HG03571 (cell line): ENCODE results near the gene BANF2.
"Not testable (repeated sequence)": the region's sequence is repeated elsewhere in the genome, so short reads cannot be mapped to it uniquely, and the experiment has no call there.

ENCODE experiments used
- ATAC-seq: cut with Tn5 transposase; IDR thresholded peaks from one replicate; pipeline ENCODE4 v1.9.1; 2021; ENCODE audit not compliant: unreplicated experiment

The BANF2 gene

DNA sequence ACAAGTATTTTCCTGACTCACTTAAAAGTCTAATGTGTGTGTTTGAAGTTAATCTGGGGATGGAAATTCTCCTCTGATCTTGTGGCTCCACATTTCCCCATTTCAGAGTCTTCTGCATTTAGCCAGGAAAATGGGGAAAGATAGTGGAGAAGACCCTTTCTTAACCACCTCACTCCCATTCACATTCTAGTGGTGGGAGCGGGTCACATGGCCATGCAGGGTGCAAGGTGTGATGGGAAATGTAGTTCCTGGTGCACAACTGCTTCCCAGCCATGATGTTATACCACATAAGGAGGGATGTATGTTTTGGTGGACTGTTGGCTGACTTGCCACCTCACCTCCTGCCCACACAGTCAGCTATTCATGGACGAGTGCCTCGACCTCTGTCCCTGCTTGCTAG, 61.8 kb downstream of the BANF2 start:
- no peak for ATAC-seq

DNA sequence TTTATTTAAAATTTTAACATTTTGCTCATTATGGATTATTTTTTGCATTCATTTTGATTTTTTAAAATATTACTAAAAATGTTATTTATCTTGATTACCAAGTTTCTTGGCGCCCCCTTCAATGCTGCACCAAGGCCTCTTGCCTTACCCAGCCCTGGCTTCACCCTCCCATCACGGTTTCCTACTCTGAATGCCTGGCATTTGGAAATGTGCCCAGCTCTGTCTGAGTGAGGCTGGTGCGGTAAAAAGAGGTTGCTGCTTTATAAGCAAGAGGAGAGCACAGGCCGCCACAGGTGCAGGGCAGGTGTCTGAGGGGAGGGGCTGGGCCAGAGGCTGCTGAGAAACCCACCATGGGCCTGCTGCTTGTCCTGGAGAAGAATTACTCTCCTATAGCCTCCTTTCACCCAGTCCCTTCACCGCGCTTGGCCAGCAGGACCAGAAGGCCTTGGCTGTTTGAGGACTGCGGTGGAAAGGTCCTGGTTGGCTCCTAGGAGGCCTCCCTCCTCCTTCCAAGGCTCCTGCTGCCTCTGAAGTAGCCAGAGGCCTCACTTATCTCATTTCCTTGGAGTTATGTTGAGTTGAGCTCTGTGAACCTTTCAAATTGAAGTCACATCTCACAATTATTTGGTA, 62.6 kb downstream of the BANF2 start:
- ATAC-seq, result no peak

DNA sequence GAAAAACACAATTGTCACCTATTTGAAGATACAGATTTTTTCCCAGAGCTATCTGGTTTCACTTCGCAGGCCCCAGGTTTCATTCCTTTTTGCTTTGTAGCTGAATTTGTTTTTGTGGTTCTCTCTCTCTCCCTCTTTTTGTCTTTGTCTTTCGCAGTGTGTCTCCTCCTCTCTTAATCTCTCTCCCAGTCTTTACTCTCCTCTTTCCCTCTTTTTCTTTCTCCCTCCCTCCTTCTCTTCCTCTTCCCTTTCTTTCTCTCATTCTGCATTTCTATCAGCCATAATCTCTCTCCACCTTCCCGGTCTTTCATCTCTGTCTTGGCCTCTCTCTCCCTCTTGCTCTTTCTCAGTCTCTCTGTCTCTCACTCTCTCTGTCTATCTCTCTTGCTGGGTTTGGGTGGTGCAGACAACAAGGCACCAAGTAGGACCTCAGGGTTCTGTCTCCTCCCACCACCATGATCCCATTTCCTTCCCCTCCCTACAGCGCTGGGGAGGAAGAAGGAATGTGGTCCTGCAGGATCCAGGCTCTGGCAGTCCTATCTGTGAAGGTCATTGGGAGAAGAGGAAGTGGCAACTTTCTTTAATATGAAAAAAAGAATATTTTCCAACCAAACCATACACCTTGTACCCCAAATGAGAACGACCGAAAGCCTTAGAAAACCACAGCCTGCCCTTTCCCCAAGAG, 63.2 kb downstream of the BANF2 start:
- ATAC-seq, result no peak

- no peak for ATAC-seq
These were observed 65.3 kb downstream of the BANF2 start for GRCh38 chr20:17765017-17765416.

DNA sequence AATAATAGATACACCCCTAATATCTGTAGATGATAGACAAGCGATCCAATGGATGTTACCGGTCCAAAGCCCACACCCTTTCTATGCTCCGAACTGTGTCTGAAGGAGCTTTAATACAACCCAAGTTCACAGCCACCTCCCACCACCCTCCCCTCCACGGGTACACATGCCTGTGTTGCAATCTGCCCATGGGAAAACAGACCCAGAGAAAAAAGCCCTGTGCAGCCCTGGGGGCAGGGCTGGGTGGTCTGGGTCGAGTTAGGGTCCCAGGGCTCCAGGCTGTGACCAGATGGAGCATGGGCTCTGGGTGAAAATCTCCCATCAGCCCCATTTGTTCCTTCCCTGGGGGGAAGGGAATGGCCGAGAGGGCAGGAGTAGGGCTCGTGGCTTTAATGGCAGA, 65.8 kb downstream of the BANF2 start:
- ATAC-seq, result no peak

DNA sequence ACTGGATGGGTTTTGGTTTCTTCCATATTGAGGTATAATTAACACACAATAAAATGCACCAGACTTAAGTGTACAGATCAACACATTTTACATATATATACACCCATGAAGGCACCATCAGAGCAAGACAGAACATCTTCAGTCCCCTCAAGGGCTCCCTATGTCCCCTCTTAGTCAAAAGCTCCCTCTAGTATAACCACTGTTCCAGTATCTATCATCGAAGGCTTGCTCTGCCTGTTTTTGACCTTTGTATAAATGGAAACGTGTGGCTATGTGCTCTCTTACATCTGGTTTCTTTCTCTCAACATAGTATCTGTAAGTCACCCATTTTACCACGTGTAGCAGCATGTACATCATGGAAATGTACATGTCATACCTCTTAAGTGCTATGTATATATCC, 66.5 kb downstream of the BANF2 start:
- ATAC-seq, result no peak

GRCh38 chr20:17767624-17768023, 67.9 kb downstream of the BANF2 start:
- no peak for ATAC-seq

DNA sequence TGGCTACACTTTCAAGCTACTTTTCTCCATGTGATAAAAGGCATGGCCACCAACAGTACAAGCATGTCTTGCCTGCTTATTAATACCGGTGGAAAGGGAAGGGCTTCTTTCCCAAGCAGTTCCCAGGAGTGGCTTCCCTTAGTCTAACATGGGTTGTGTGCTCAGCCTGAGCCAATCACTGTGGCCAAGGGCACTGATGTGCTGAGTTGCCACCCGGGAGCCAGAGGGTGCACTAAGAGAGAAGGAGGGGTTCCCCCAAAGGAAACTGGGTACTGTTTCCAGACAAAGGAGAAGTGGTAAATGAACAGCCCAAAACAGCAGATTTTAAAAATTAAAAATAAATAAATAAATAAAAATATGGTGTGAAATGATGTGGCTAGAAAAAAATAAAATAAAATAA, 68.5 kb downstream of the BANF2 start:
- no peak for ATAC-seq

GRCh38 chr20:17769716-17770115, 70.0 kb downstream of the BANF2 start:
- not testable (repeated sequence) for ATAC-seq

DNA sequence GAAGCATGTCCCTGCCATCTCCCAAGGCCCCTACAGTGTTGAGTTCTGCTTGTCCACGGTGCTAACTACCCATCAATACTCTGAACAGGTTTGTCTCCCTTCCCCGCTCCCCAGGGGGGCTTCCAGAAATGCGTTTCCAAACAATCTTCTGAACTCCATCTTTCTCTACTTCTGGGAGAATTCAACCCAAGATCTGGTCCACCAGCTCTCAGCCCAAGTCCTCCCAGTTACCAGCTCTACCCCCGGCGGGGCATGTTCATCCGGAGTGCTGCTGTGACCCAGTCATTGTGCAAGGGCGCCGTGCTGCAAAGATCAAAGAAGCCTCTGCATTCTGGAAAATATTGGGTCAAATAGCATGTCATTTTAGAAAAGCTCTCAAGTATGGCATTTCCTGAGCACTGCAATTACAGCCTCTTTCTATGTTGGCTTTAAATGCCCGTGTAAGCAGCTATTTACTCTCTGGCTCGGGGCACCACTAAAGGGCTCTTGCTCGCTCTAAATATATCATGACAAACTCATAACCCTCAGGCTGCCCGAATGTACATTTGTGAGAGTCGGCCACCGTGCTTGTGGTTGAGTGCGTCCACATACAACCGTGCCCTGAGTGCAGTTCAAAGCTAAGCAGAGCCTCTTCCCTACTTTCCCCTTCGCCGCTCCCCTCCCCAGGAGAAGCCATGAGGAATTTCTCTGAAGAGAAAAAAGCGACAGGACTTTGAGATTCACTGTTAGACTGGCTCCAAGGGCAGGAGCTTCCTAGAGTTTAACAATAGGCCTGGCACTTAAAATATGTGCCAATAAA, 71.6 kb downstream of the BANF2 start:
- no peak for ATAC-seq

DNA sequence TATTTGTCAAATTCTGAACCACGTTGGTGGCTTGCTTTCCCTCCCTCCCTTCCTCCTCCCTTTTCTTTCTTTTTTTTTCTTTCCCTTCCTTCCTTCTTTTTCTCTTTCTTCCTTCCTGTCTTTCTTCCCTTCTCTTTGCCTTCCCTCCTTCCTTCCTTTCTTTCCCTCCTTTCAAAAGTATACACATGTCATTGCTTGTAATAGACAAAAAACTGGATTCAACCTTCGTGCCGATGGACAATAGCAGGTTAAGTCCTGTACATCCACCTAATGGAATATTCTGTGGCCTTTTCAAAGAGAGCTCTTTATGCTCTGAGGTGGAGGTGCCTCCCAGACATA, 72.2 kb downstream of the BANF2 start:
- no peak for ATAC-seq

- ATAC-seq, result no peak
These were observed 73.9 kb downstream of the BANF2 start for GRCh38 chr20:17773619-17774018.

DNA sequence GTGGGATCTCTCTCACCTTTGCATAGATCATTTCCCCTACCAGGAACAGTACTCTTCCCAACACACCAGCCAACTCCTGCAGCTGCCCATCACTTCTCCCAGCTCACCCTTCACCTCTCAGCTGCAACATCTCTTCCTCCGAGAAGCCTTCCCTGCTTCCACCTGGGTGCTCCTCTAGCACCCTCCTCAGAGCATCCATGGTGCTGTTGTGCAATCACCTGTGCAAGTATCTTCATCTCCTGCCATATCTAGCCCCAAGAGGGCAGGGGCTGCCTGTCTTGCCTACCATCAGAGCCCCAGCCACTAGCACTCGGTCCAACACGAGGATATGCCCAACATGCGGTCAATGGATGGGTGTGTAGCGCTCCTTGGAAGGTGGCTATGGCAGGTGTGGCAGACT, 75.8 kb downstream of the BANF2 start:
- ATAC-seq, result no peak

DNA sequence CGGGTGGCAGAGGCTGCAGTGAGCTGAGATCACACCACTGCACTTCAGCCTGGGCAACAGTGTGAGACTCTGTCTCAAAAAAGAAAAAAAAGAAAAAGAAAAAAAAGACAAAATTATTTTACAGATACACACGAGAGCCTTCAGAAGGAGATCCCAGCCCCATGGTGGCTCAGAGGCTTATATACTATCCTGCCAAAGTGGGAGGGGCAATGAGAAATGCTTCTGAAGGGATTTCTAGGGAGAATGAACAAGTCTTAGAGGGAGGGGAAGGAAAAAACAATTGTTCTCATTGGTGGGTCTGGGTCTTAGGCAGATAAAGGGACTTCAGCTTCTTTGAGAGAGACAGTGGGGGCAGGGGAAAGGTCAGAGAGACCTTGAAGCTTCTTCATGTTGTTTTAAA, 76.8 kb downstream of the BANF2 start:
- no peak for ATAC-seq

- not testable (repeated sequence) for ATAC-seq
These were observed 79.2 kb downstream of the BANF2 start for GRCh38 chr20:17779011-17779410.

GRCh38 chr20:17782768-17783167, 83.0 kb downstream of the BANF2 start:
- no peak for ATAC-seq

- ATAC-seq, result no peak
These were observed 83.9 kb downstream of the BANF2 start for GRCh38 chr20:17783671-17784070.

DNA sequence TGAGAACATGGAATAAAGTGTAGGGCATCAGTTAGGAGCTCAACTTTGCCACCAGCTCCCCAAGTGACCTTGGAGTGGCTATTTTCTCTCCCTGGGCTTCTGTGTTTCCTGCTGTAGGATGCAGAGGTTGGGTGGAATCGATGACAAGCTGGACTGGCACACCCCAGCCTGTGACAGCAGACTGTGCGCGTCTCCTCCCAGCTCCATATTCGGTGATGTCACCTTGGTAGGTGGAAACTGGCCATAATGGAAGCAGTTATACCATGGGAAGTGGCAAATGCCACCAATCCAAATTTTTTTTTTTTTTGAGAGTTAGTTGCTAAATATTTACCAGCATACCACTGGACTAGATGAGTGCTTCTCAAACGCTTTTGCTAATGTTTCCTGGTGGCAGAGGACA, 85.2 kb downstream of the BANF2 start:
- no peak for ATAC-seq
